Subcutaneous adipose tissue (tissue), 4 donors: Measurements from ENCODE around the gene NPAT. TPM values are rescaled to one million over a fixed set of nuclear protein-coding genes. Genes with fewer than 3 reads are reported as not detected.

ENCODE experiments used
- total RNA-seq, 4 donors: library from RNA; depleted of rRNA; stranded (reverse); fragments of >200 nt; gene quantifications; one replicate each; pipeline ENCODE4 v1.1.0, GENCODE V29; 2016
- TF ChIP-seq, protein P1 (sequence below): fragments of 450-650 bp; IDR thresholded peaks from one replicate; pipeline ENCODE4 v1.5.1; 2016; ENCODE audit warnings: low read depth, mild to moderate bottlenecking, control low read depth, antibody characterized with exemption, moderate library complexity

NPAT gene
- total RNA-seq, 4 donors from 2014 or later: 16.1 to 22.8 (median 20.6) TPM

DNA sequence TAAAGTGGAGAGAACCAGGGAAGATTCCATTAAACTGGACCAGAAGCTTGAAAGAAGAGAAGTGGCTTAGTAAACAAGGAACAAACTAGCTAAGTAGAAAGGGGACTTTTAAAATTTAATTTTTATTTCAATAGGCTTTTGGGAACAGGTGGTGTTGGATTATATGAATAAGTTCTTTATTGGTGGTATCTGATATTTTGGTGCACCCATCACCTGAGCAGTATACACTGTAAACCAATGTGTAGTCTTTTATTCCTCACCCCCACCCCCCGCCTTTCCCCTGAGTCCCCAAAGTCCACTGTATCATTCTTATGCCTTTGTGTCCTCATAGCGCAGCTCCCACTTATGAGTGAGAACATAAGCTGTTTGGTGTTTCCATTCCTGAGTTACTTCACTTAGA lies 93.7 kb downstream of the NPAT start:
- TF ChIP-seq, protein P1, sequence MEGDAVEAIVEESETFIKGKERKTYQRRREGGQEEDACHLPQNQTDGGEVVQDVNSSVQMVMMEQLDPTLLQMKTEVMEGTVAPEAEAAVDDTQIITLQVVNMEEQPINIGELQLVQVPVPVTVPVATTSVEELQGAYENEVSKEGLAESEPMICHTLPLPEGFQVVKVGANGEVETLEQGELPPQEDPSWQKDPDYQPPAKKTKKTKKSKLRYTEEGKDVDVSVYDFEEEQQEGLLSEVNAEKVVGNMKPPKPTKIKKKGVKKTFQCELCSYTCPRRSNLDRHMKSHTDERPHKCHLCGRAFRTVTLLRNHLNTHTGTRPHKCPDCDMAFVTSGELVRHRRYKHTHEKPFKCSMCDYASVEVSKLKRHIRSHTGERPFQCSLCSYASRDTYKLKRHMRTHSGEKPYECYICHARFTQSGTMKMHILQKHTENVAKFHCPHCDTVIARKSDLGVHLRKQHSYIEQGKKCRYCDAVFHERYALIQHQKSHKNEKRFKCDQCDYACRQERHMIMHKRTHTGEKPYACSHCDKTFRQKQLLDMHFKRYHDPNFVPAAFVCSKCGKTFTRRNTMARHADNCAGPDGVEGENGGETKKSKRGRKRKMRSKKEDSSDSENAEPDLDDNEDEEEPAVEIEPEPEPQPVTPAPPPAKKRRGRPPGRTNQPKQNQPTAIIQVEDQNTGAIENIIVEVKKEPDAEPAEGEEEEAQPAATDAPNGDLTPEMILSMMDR: no peak

DNA sequence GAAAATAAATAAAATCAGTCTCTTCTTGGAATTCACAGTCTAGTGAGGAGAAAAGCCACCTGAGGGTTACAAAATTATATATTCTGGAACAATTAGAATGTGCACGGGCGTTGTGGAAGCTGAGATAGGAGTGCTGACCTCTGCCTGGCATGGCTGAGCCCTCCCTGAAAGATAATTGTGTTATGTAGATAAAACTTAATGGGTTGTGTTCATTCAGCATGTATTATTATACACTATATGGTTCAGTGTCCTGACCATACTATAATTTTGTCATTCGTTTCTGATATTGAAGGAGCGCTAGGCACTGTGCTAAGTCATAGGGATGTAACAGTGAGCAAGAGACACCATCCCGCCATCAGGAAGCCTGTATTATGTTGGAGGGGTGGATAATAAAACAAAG lies 97.3 kb downstream of the NPAT start:
- TF ChIP-seq, protein P1: no peak

DNA sequence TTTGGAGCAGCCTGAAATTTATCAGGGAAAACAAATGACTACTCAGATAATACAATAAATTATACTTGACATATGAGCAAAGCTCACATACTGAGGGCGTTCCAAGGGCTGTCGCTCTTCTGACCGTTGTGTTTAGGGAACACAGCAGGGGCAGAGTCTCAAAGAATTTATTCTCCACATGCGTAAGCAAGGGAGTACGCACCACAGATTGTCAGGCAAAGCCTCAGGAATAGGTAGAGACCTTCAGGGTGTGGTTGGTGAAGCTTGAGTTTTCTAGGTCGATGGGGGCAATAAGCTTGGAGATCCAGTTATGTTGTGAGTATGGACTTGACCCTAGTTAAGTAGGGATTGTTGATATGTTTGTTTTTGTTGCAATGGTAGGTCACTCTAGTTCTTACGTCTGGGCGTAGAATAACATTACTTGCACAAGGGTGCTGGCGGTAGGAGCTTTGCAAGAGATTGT lies 100.2 kb downstream of the NPAT start:
- TF ChIP-seq, protein P1: no peak

DNA sequence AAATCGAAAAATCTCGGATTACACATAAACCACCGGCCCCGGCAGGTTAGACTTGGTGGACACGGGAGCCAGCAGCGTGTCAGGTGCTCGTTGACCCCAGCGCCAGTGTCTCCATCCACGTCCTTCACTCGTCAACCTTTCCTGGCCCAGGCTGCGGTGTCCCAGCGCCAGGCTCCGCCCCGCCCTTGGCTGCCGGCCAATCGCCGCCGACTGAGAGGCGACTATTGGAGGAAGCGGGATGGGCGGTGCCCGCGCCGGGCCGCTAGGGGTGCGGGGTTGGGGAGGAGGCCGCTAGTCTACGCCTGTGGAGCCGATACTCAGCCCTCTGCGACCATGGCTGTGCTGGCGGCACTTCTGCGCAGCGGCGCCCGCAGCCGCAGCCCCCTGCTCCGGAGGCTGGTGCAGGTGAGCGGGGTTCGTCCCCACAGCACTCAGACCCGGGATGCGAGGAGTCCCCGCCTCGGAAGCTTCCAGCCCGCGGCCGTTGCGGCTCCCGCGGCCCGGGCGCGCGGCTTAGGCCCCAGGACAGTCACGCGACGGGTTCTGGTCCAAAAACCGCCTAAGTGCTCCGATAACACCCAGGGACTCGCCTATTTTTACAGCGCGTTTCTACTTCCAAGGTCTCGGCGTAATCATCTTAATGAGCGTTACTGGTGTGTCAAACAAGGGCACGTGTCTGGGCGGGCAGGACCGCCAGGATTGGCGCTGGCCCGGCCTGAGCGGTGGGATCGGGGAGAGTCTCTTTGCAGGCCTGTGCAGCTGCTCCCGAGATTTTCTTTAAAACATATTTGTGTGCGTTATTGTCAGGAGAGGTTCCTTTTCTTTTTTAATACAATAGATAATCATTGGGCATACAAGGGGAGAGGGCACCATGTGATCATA lies 100.9 kb downstream of the NPAT start, which contains the start of gene ACAT1:
Gene ACAT1 (plus strand): TSS at position 294 of the 882 bp plus-strand sequence. CDS start 40 bp downstream, at position 334.
- TF ChIP-seq, protein P1: no peak

DNA sequence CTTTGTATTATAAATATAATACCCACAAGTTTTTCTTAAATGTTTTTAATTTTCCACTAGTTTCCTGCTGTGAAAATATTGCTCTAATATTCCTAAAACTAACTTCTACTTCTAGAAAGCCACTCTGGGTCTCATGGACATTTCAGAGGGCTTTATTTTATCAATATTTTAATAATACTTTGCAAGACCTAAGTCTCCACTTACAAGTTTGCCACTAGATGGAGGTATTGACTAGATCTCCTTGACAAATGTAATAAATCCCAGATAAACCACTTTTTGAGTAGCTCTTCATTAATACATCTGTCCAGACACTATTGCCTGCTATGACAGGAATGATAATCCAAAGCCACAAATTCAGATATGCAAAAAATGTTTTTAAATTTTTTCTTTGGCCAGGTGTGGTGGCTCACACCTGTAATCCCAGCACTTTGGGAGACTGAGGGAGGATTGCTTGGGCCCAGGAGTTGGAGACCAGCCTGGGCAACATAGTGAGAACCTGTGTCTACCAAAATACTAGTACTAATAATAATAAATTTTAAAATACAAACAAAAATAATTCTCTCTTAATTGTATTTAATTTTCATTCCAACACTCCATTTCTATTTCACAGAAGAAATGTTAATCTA lies 104.6 kb downstream of the NPAT start:
- TF ChIP-seq, protein P1: no peak

DNA sequence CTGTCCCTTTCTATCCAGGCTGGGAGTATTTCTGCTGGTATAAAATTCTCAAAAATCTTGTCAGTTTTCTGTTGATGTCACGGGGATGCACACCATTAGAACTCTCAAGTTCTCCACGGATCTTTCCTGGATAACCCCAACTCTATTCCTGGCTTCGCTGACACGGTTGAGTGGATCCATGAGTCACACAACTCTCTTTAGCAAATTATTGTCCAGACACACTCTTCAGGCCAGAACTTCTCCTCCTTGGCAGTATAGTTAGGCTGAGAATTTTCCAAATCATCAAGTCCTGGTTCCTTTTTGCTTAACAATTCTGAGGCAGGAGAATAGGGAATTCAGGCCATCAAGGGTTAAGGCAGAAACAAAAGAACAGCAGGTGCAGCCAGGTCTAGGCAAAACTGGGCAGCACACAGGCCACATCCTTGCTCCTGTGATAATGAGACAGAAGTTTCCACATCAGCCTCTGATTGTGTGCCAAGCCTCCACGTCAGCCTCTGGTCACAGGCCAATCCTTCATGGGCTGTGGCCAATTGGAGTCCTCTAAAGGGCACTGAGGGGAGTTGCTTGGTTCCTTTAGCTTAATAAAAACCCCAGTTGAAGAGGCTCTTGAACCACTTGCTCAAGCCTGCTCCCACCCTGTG lies 106.8 kb downstream of the NPAT start:
- TF ChIP-seq, protein P1: no peak

DNA sequence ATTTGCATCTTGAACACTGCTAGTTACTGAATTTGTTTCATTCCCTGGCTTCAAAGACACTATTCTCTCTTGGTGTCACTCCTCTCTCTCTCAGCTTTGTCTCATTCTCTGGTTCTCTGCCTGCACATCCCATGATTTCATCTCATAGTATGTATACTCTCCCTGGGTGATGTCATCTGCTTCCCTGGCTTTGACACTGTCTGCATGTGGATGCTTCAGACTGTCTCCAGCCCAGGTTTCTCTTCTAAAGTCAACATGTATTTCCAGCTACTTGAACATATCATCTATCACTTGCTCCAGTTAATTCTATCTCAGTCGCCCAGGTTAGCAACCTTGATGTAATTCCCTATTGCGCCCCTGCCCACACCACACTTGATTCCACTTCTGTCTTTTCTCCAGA lies 110.4 kb downstream of the NPAT start:
- TF ChIP-seq, protein P1: no peak
